HepG2 (cell line): ENCODE results near the gene EVA1A. TPM values are rescaled to one million over a fixed set of nuclear protein-coding genes. Genes with fewer than 3 reads are reported as not detected.

Experiments used
- AGO1 ChIP-seq: fragments of 200-400 bp; formaldehyde crosslinking; IDR thresholded peaks from 2 replicates; pipeline ENCODE4 v1.6.1; 2017; ENCODE audit warnings: mild to moderate bottlenecking, low read depth, low read length, moderate library complexity; ENCODE audit not compliant: poor library complexity, severe bottlenecking
- FOXC1 ChIP-seq: sonication (generic); formaldehyde crosslinking; IDR thresholded peaks from 2 replicates; pipeline ENCODE4 v1.8.0; 2022; ENCODE audit warnings: mild to moderate bottlenecking, missing genetic modification reagents, borderline replicate concordance
- HNF4A ChIP-seq: sonication (generic); formaldehyde crosslinking; IDR thresholded peaks from 2 replicates; pipeline ENCODE4 v1.4.0; 2020; ENCODE audit warnings: missing genetic modification reagents
- KMT2A ChIP-seq: sonication (generic); formaldehyde crosslinking; IDR thresholded peaks from 2 replicates; pipeline ENCODE4 v1.4.0; 2020; ENCODE audit warnings: missing genetic modification reagents
- NKX3-1 ChIP-seq: sonication (generic); formaldehyde crosslinking; IDR thresholded peaks from 2 replicates; pipeline ENCODE4 v1.5.0; 2020; ENCODE audit warnings: missing genetic modification reagents
- PPARG ChIP-seq: conservative IDR thresholded peaks from 2 replicates; pipeline ENCODE4 v1.6.1; 2016; ENCODE audit warnings: missing biosample characterization, missing genetic modification reagents
- RAD21 ChIP-seq: fragments of 450-650 bp; formaldehyde crosslinking; IDR thresholded peaks from 2 replicates; pipeline ENCODE4 v1.5.0; 2020; ENCODE audit warnings: mild to moderate bottlenecking
- RCOR2 ChIP-seq: IDR thresholded peaks from 2 replicates; pipeline ENCODE4 v1.6.1; 2016; ENCODE audit warnings: missing biosample characterization, missing genetic modification reagents
- RXRB ChIP-seq: IDR thresholded peaks from 2 replicates; pipeline ENCODE4 v1.6.1; 2016; ENCODE audit warnings: borderline replicate concordance, missing genetic modification reagents, missing compliant biosample characterization
- SIN3A ChIP-seq: IDR thresholded peaks from 2 replicates; pipeline ENCODE4 v1.6.1; 2011; ENCODE audit warnings: low read depth, mild to moderate bottlenecking, control low read depth, low read length, borderline replicate concordance
- SMC3 ChIP-seq: IDR thresholded peaks from 2 replicates; pipeline ENCODE4 v1.6.1; 2011; ENCODE audit warnings: low read length, improper control_type of control experiment
- SOX13 ChIP-seq, 3 experiments: fragments of 450-650 bp in 1 of 3; sonication (generic) in 1 of 3; formaldehyde crosslinking in 1 of 3; IDR thresholded peaks in 2 of 3; conservative IDR thresholded peaks in 1 of 3; 2 replicates each; pipeline versions ENCODE4 v1.5.0 to v1.6.1; 2016 to 2020; ENCODE audit warnings: antibody characterized with exemption in 1 of 3, mild to moderate bottlenecking in 1 of 3, missing compliant biosample characterization in 1 of 3, missing genetic modification reagents in 1 of 3, moderate library complexity in 1 of 3
- ZBTB21 ChIP-seq: sonication (generic); formaldehyde crosslinking; IDR thresholded peaks from 2 replicates; pipeline ENCODE4 v1.4.0; 2020; ENCODE audit warnings: missing genetic modification reagents
- ZMYM3 ChIP-seq: sonication (generic); formaldehyde crosslinking; IDR thresholded peaks from 2 replicates; pipeline ENCODE4 v1.5.1; 2020; ENCODE audit warnings: mild to moderate bottlenecking, missing genetic modification reagents
- ZNF24 ChIP-seq: fragments of 450-650 bp; IDR thresholded peaks from 2 replicates; pipeline ENCODE4 v1.6.1; 2017; ENCODE audit warnings: antibody characterized with exemption, mild to moderate bottlenecking
- ZNF333 ChIP-seq: sonication (generic); formaldehyde crosslinking; IDR thresholded peaks from 2 replicates; pipeline ENCODE4 v1.4.0; 2020; ENCODE audit warnings: mild to moderate bottlenecking, missing genetic modification reagents, borderline replicate concordance
- ZNF354B ChIP-seq: sonication (generic); formaldehyde crosslinking; IDR thresholded peaks from 2 replicates; pipeline ENCODE4 v1.8.0; 2022; ENCODE audit warnings: mild to moderate bottlenecking, missing genetic modification reagents
- ZNF496 ChIP-seq: sonication (generic); formaldehyde crosslinking; IDR thresholded peaks from 2 replicates; pipeline ENCODE4 v1.8.1; 2023; ENCODE audit warnings: mild to moderate bottlenecking, moderate library complexity, missing genetic modification reagents; ENCODE audit not compliant: insufficient replicate concordance
- ZNF501 ChIP-seq: sonication (generic); formaldehyde crosslinking; IDR thresholded peaks from 2 replicates; pipeline ENCODE4 v1.5.1; 2020; ENCODE audit warnings: mild to moderate bottlenecking, moderate library complexity, missing genetic modification reagents
- polyA plus RNA-seq, 8 experiments: library from polyadenylated mRNA; depleted of rRNA in 3 of 8; stranded (reverse) in 7 of 8; unstranded in 1 of 8; fragments of >200 nt; fragmentation: Illumina TruSeq in 4 of 8; extraction: Trizol in 4 of 8; gene quantifications; 2 replicates each; pipeline versions ENCODE4 v1.2.1 to v1.2.3, GENCODE V29; 2011 to 2016; ENCODE audit warnings: low read depth in 4 of 8, missing spikeins in 1 of 8, mixed read lengths in 1 of 8; ENCODE audit not compliant: insufficient read depth in 1 of 8
- total RNA-seq, 5 experiments: library from RNA; depleted of rRNA; stranded (reverse); fragments of >200 nt; fragmentation: Illumina TruSeq; extraction: Trizol; gene quantifications; 2 replicates each; pipeline ENCODE4 v1.2.3, GENCODE V29; 2016; ENCODE audit warnings: low read depth in 1 of 5
- TF ChIP-seq, protein P1 (sequence below): sonication (generic); formaldehyde crosslinking; IDR thresholded peaks from 2 replicates; pipeline ENCODE4 v1.8.0; 2022; ENCODE audit warnings: missing genetic modification reagents, mild to moderate bottlenecking, borderline replicate concordance
- TF ChIP-seq, protein P2 (sequence below): sonication (generic); formaldehyde crosslinking; IDR thresholded peaks from 2 replicates; pipeline ENCODE4 v1.4.0; 2020; ENCODE audit warnings: missing genetic modification reagents
- TF ChIP-seq, protein P3 (sequence below): sonication (generic); formaldehyde crosslinking; IDR thresholded peaks from 2 replicates; pipeline ENCODE4 v1.5.0; 2020; ENCODE audit warnings: mild to moderate bottlenecking, missing genetic modification reagents, moderate library complexity

Gene EVA1A
- total and polyA plus RNA-seq, 2 of the 13 experiments (the other 11 are each of a cell fraction or from before 2014, with no cell fraction given), result 57.5 to 57.8 TPM

DNA sequence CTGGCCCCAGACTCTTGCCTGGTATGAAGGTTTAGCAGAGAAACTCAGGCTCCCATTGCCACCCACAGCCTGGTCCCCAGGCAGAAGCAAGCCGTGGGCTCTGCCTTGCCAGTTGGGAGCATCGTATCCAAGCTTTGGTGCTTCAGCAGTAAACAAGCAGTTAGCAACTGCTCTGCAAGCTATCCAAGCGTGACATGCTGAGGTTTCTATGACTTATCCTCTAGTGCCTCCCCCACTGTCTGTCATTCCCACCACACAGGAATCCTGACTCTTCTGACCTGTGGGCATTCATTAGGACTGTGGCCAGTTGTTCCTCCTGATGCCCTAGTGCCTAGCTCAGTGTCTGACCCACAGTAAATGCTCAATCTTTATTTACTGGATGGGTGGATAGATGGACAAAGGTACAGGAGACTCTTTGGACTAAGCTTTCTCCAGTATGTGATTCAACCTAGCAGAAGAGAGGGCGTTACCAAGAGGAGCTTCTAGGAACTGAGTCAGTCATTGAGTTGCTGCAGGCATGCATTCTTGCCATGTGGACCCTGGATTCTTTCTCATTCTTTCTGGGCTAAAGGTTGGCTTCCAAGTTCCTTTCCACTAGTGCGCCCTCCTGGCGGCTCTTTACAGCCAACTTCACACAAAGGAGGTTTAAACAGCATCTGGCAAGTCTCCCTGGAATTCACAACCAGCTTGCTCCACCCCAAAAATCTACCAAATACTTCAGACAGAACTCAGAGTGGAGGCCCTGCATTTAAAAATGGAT lies 45.2 kb upstream of the EVA1A start (continued):
- peak; percentile 11; the same call in 1 of the 2 replicates for TF ChIP-seq ZMYM3 (CRISPR knock-in tag)
- TF ChIP-seq KMT2A (CRISPR knock-in tag), result peak; percentile 31; the same call in 1 of the 2 replicates
- TF ChIP-seq, protein P1, sequence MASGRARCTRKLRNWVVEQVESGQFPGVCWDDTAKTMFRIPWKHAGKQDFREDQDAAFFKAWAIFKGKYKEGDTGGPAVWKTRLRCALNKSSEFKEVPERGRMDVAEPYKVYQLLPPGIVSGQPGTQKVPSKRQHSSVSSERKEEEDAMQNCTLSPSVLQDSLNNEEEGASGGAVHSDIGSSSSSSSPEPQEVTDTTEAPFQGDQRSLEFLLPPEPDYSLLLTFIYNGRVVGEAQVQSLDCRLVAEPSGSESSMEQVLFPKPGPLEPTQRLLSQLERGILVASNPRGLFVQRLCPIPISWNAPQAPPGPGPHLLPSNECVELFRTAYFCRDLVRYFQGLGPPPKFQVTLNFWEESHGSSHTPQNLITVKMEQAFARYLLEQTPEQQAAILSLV (CRISPR knock-in tag), result peak; percentile 48; the same call in 1 of the 2 replicates
- 0 out of 2 replicates have a peak, but pooled peaks have one; percentile 26 for TF ChIP-seq SIN3A
- no peak for TF ChIP-seq NKX3-1 (CRISPR knock-in tag)
- peak; percentile 57 for TF ChIP-seq HNF4A (CRISPR knock-in tag)
- no peak for TF ChIP-seq ZNF333
- TF ChIP-seq, protein P2, sequence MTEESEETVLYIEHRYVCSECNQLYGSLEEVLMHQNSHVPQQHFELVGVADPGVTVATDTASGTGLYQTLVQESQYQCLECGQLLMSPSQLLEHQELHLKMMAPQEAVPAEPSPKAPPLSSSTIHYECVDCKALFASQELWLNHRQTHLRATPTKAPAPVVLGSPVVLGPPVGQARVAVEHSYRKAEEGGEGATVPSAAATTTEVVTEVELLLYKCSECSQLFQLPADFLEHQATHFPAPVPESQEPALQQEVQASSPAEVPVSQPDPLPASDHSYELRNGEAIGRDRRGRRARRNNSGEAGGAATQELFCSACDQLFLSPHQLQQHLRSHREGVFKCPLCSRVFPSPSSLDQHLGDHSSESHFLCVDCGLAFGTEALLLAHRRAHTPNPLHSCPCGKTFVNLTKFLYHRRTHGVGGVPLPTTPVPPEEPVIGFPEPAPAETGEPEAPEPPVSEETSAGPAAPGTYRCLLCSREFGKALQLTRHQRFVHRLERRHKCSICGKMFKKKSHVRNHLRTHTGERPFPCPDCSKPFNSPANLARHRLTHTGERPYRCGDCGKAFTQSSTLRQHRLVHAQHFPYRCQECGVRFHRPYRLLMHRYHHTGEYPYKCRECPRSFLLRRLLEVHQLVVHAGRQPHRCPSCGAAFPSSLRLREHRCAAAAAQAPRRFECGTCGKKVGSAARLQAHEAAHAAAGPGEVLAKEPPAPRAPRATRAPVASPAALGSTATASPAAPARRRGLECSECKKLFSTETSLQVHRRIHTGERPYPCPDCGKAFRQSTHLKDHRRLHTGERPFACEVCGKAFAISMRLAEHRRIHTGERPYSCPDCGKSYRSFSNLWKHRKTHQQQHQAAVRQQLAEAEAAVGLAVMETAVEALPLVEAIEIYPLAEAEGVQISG (CRISPR knock-in tag), result 0 out of 2 replicates have a peak, but pooled peaks have one; percentile 18
- TF ChIP-seq FOXC1 (CRISPR knock-in tag), result no peak
- TF ChIP-seq PPARG, result peak; percentile 98
- peak; percentile 41; the same call in 1 of the 2 replicates for TF ChIP-seq RAD21
- peak; percentile 35; the same call in 1 of the 2 replicates for TF ChIP-seq ZNF501
- TF ChIP-seq SOX13 (IDR thresholded peaks at IDR 0.05), result no peak
- peak in 1 of 2 experiments; percentile 8; a peak in 1 of 4 replicates for TF ChIP-seq SOX13 (CRISPR knock-in tag; conservative IDR thresholded peaks at IDR 0.05 in 1 of 2, IDR thresholded peaks at IDR 0.05 in 1 of 2)
- no peak for TF ChIP-seq ZNF24
- TF ChIP-seq SMC3, result peak; percentile 62; the same call in 1 of the 2 replicates
- TF ChIP-seq ZBTB21 (CRISPR knock-in tag), result no peak
- no peak for TF ChIP-seq ZNF354B (CRISPR knock-in tag)
- 0 out of 2 replicates have a peak, but pooled peaks have one; percentile 18 for TF ChIP-seq RCOR2 (CRISPR knock-in tag)
- no peak for TF ChIP-seq AGO1
- TF ChIP-seq ZNF496, result no peak
- TF ChIP-seq, protein P3, sequence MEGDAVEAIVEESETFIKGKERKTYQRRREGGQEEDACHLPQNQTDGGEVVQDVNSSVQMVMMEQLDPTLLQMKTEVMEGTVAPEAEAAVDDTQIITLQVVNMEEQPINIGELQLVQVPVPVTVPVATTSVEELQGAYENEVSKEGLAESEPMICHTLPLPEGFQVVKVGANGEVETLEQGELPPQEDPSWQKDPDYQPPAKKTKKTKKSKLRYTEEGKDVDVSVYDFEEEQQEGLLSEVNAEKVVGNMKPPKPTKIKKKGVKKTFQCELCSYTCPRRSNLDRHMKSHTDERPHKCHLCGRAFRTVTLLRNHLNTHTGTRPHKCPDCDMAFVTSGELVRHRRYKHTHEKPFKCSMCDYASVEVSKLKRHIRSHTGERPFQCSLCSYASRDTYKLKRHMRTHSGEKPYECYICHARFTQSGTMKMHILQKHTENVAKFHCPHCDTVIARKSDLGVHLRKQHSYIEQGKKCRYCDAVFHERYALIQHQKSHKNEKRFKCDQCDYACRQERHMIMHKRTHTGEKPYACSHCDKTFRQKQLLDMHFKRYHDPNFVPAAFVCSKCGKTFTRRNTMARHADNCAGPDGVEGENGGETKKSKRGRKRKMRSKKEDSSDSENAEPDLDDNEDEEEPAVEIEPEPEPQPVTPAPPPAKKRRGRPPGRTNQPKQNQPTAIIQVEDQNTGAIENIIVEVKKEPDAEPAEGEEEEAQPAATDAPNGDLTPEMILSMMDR (CRISPR knock-in tag), result peak; percentile 58
- TF ChIP-seq RXRB (CRISPR knock-in tag), result peak; percentile 94
